Skin of body (tissue), 2 donors: ENCODE data around the gene ALKBH6. TPM values are rescaled to one million over a fixed set of nuclear protein-coding genes. Genes with fewer than 3 reads are reported as not detected.
"Not testable (repeated sequence)": the region's sequence is repeated elsewhere in the genome, so short reads cannot be mapped to it uniquely, and the experiment has no call there.

Experiments
- DNase-seq: peaks from one replicate; lab custom pipeline; 2025; lab: John Stamatoyannopoulos, UW
- total RNA-seq: library from RNA; depleted of rRNA; stranded (reverse); fragments of >200 nt; gene quantifications from one replicate; pipeline ENCODE4 v1.2.3, GENCODE V29; 2014

Gene ALKBH6
- total RNA-seq, 1 donor from 2014 or later, result 9.2 TPM

DNA sequence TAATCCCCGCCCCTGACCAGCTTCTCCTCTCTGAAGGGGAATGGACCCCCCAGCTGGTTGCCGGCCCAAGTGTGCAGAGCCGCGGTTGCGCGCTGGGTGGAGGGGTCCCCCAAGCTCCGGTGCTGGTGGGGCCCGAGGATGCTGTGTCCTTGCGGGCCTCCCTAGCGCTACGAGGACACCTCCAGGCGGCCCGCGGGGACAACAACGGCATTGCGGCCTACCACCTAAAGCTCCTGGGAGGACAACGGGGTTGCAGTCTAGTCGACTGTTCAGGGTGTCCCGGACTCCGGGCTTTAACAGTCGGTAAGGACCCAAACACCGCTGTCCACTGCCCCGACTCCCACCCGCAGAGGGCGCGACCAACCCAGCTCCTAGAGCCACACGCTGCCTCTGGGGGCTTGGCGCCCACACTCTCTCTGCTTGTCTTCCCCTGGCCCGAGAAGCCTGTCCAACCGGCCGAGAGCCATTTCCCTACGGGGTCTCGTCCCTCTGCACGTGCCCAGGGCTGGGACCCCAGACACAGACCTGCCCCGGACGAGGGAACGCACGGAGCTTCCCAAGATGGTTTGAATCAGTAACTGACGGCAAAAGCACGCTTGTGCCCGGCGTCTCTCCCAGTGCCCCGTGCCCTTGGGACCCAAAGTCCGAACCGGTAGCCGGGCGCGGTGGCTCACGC, 20.0 kb downstream of the ALKBH6 start:
- no peak for DNase-seq

GRCh38 chr19:35992907-35993765, 20.9 kb downstream of the ALKBH6 start:
- no peak for DNase-seq

DNA sequence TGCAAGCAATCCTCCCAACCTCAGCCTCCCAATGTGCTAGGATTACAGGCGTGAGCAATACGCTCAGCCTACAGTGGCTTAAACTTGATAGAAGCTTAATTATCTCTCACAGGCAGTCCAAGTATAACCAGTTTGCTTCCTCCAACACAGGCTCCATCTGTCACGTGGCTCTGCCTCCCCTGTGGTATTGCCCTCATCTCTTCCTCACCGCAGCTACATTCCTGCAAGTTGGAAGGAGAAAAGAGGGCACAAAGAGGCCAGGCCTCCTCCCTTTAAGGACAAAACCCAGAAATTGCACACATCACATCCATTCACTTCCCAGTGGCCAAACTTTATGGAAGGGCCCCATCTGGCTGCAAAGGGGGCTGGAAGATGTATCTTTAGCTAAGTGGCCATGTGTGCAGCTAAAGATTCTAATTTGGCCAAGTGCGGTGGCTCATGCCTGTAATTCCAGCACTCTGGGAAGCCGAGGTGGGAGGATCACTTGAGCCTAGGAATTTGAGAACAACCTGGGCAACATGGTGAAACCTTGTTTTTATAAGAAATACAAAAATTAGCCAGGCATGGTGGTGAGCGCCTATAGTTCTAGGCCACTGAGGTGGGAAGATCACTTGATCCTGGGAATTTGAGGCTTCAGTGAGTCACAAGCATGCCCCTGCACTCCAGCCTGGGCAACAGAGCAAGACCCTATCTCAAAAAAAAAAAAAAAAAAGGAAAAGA, 22.1 kb downstream of the ALKBH6 start:
- DNase-seq, result no peak

GRCh38 chr19:35990771-35991730, 23.0 kb downstream of the ALKBH6 start:
- DNase-seq, result no peak

- DNase-seq, result no peak
Measured at GRCh38 chr19:35990156-35990555, 23.9 kb downstream of the ALKBH6 start.

DNA sequence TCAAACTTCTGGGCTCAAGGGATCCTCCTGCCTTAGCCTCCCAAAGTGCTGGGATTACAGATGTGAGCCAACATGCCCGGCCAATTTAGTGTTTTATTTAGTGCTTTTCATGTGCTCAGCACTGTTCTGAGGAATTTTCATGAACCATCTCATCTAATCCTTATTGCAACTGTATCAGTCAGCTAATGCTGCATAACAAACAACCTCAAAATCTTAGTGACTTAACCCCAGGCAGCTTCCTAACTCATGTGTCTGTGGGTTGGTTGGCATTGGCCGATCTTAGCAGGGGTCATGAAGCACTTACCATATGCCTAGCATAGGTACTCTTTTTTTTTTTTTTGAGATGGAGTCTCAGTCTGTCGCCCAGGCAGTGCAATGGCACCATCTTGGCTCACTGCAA, 25.2 kb downstream of the ALKBH6 start:
- DNase-seq, result no peak

DNA sequence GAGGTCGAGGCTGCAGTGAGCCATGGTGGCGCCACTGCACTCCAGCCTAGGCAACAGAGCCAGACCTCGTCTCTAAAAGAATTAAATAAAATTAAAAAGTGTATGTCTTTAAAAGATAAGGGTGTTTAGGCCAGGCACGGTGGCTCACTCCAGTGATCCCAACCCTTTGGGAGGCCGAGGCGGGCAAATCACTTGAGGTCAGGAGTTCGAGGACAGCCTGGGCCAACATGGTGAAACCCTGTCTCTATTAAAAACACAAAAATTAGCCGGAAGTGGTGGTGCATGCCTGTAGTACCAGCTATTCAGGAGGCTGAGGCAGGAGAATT, 26.5 kb downstream of the ALKBH6 start:
- no peak for DNase-seq

GRCh38 chr19:35986664-35987570, 27.1 kb downstream of the ALKBH6 start:
- DNase-seq, result no peak

GRCh38 chr19:35986111-35986510, 27.9 kb downstream of the ALKBH6 start:
- DNase-seq, result no peak

- DNase-seq, result no peak
Measured at GRCh38 chr19:35983177-35983576, 30.8 kb downstream of the ALKBH6 start.

GRCh38 chr19:35980997-35981396, 33.0 kb downstream of the ALKBH6 start:
- DNase-seq, result not testable (repeated sequence)

DNA sequence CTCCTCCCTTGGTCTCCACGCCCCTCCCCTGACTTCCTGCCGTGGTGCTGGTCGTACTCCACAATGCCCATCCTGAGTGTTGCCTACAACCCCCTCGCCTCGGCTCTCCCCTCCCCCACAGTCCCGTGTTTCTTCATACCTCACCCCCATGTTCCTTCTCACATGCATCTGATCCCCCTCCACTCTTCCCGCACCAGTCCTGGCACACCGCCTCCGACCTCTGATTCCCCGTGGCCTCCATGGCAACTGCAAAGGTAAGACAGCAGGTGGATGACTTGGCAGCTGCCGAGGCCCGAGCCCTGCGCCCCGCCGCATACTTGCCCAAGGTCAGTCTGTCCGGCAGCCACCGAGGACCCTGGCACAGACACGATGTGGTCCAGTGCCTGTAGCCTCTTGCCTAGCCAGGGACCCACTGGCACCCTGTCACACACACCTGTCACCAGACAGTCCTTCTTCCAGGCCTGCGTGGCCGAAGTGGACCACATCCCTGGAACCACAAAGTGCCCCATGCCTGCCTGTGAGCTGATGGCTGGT, 35.1 kb downstream of the ALKBH6 start:
- DNase-seq, result no peak

- DNase-seq, result no peak
Measured at GRCh38 chr19:35978271-35978670, 35.7 kb downstream of the ALKBH6 start.

- no peak for DNase-seq
Measured at GRCh38 chr19:35977446-35978222, 36.4 kb downstream of the ALKBH6 start.

- DNase-seq, result no peak
Measured at GRCh38 chr19:35975608-35976214, 38.3 kb downstream of the ALKBH6 start.

DNA sequence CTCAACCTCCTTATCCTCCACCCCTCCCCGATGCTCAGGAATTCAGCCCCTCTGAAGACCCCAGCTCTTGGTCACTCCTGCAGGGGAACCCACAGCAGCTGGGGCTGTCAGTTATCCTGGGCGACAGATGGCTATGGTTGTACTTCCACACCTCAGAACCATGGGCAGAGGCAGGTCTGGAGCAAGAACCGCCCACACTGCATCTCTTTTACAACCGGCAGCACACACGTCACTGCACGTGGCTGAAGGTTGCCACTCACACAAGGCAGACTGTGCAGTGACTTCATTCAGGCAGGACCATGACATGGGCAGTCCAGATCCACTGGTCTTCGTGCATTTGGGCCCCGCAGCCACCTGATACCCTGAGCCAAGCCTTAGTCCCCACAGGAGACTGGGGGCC, 40.5 kb downstream of the ALKBH6 start:
- no peak for DNase-seq

- no peak for DNase-seq
Measured at GRCh38 chr19:35966771-35967170, 47.2 kb downstream of the ALKBH6 start.

GRCh38 chr19:35963514-35963913, 50.5 kb downstream of the ALKBH6 start:
- DNase-seq, result peak; percentile 60
